ENCODE measurements around the gene ADGRV1. TPM values are rescaled to one million over a fixed set of nuclear protein-coding genes. Genes with fewer than 3 reads are reported as not detected.
"Not testable (repeated sequence)": the region's sequence is repeated elsewhere in the genome, so short reads cannot be mapped to it uniquely, and the experiment has no call there.

Gene ADGRV1
- polyA plus RNA-seq, 2 of the 4 experiments (the other 2 are of a cell fraction), result 0.70 to 3.7 TPM

- POLR2A ChIA-PET, result no interaction called here
- DNase-seq (ENCODE audit: low read depth in 1 of 2, low spot score in 1 of 2), result no peak
- 52% methylated on average over 2 of the region's 2 CpGs for WGBS (ENCODE audit: missing lambda C conversion rate)
Observed at GRCh38 chr5:91061946-91062562, 503.5 kb downstream of the ADGRV1 start.

GRCh38 chr5:91063098-91063690 is 504.6 kb downstream of the ADGRV1 start:
- POLR2A ChIA-PET; H3K4me3 ChIP-seq; H3K4me2 ChIP-seq; H3K9me3 ChIP-seq; FAIRE-seq; H3K27ac ChIP-seq; DNase-seq (ENCODE audit: low read depth in 1 of 2, low spot score in 1 of 2); ATAC-seq: not testable (repeated sequence)
- H3K4me1 ChIP-seq, result peaks cover 18% of the 10 kb centered on the region
- CTCF ChIA-PET, result interaction anchor here (1.0 to 1.9 kb wide), 3 partner anchors 13 to 23 kb away, joined by 3 to 4 read pairs (median 3); no protein-coding TSS in a partner anchor
- WGBS (ENCODE audit: missing lambda C conversion rate), result 82% methylated on average over 9 of the region's 9 CpGs

More at GRCh38 chr5:91061946-91062562, 503.5 kb downstream of the ADGRV1 start:
- Histone ChIP-seq H3K4me1 (peaks cover 24% of the 10 kb centered on the region), H3K4me2 (no peak overlapping the region), H3K27ac (0 out of 6 replicates have a peak overlapping the region, but pooled peaks of 1 of the 2 experiments have one; percentile 1), H3K9me3 (no peaks in the 10 kb centered on the region), H3K4me3 (no peak overlapping the region)
- CTCF ChIA-PET, result interaction anchor here (1.0 to 1.9 kb wide), 3 partner anchors 12 to 24 kb away, joined by 3 to 4 read pairs (median 3); no protein-coding TSS in a partner anchor
- FAIRE-seq, result no peak
- ATAC-seq, result no peak
- TF ChIP-seq MYC (IDR thresholded peaks at IDR 0.05; ENCODE audit: borderline replicate concordance, low read length) (no peak), NR3C1 (IDR thresholded peaks at IDR 0.05) (no peak), GATA3 (IDR thresholded peaks at IDR 0.05; ENCODE audit: borderline replicate concordance) (no peak), POLR2A (IDR thresholded peaks at IDR 0.05; ENCODE audit: low read length) (no peak), TFCP2L1 (CRISPR knock-in tag; IDR thresholded peaks at IDR 0.05) (no peak), NPAS2 (CRISPR knock-in tag; IDR thresholded peaks at IDR 0.05; ENCODE audit: borderline replicate concordance) (no peak), ZSCAN20 (CRISPR knock-in tag; IDR thresholded peaks at IDR 0.05) (no peak), PBX3 (IDR thresholded peaks at IDR 0.05) (no peak), CTCF (IDR thresholded peaks at IDR 0.05) (no peak), FOSL2 (IDR thresholded peaks at IDR 0.05) (no peak), FOSL2 (CRISPR knock-in tag; IDR thresholded peaks at IDR 0.05) (no peak), POLR2AphosphoS2 (conservative IDR thresholded peaks at IDR 0.05; ENCODE audit: low read length) (no peak), KDM1A (IDR thresholded peaks at IDR 0.05; ENCODE audit: low read depth) (no peak), EHMT2 (IDR thresholded peaks at IDR 0.05; ENCODE audit: low read depth) (no peak), HEYL (CRISPR knock-in tag; IDR thresholded peaks at IDR 0.05) (no peak)

- H3K9me3 ChIP-seq, result no peaks in the 10 kb centered on the region
- no peak for FAIRE-seq
- no peak for DNase-seq (ENCODE audit: low read depth in 1 of 2, low spot score in 1 of 2)
- H3K27ac ChIP-seq, result no peak overlapping the region
- no peak overlapping the region for H3K4me3 ChIP-seq
- no peak overlapping the region for H3K4me2 ChIP-seq
- no peak for ATAC-seq
- H3K4me1 ChIP-seq, result 0 out of 3 replicates have a peak, but pooled peaks cover 4% of the 10 kb centered on the region
- 80% methylated on average over 7 of the region's 7 CpGs for WGBS (ENCODE audit: missing lambda C conversion rate)
- ChIA-PET CTCF (no interaction called here), POLR2A (no interaction called here)
- TF ChIP-seq CBX8 (IDR thresholded peaks at IDR 0.05), result no peak
- no peak for TF ChIP-seq SMC3 (IDR thresholded peaks at IDR 0.05)
Observed at GRCh38 chr5:91065496-91065895, 506.9 kb downstream of the ADGRV1 start.

GRCh38 chr5:91069364-91069763 is 510.8 kb downstream of the ADGRV1 start:
- ATAC-seq (no peak), FAIRE-seq (no peak), DNase-seq (ENCODE audit: low read depth in 1 of 2, low spot score in 1 of 2) (no peak)
- no peak overlapping the region for H3K27ac ChIP-seq
- H3K9me3 ChIP-seq, result no peaks in the 10 kb centered on the region
- WGBS (ENCODE audit: missing lambda C conversion rate), result 61% methylated on average over 2 of the region's 2 CpGs
- TF ChIP-seq RNF2 (IDR thresholded peaks at IDR 0.05; ENCODE audit: borderline replicate concordance, low read depth), result no peak
- POLR2A ChIA-PET, result no interaction called here
- H3K4me3 ChIP-seq, result no peak overlapping the region
- H3K4me1 ChIP-seq, result peaks cover 11% of the 10 kb centered on the region; the same call in 2 of the 3 replicates
- no peak overlapping the region for H3K4me2 ChIP-seq
- CTCF ChIA-PET, result no interaction called here
